Spleen (tissue), 7 donors: ENCODE data around the gene DYDC1.

Experiments used
- CTCF ChIP-seq, 11 experiments: fragments of 200-600 bp in 7 of 11; fragments of 450-650 bp in 4 of 11; sonication (generic) in 4 of 11; IDR thresholded peaks in 8 of 11; conservative IDR thresholded peaks in 3 of 11; 1 replicate in 7 of 11; 2 replicates in 4 of 11; pipeline versions ENCODE4 v1.4.0 to v1.8.0; 2016 to 2021; ENCODE audit warnings: antibody characterized with exemption in 11 of 11, inconsistent platforms in 4 of 11, mild to moderate bottlenecking in 1 of 11
- POLR2A ChIP-seq, 3 donors: fragments of 450-650 bp; IDR thresholded peaks; one replicate each; pipeline ENCODE4 v1.5.1; 2017; ENCODE audit warnings: antibody characterized with exemption in 3 of 3, mild to moderate bottlenecking in 1 of 3
- POLR2AphosphoS5 ChIP-seq, 3 donors: sonication (generic); formaldehyde crosslinking; IDR thresholded peaks; one replicate each; pipeline ENCODE4 v1.5.1; 2017; ENCODE audit warnings: antibody characterized with exemption in 3 of 3
- donor health status: DM: no; HTN: no; CAD: no; lungs with moderate emphysema.
- donor health status: DM: no; HTN: no; CAD: no.
- donor health status: DM: no; HTN: no; CAD: no.

- no peak for TF ChIP-seq CTCF (IDR thresholded peaks at IDR 0.05 in 8 of 11, conservative IDR thresholded peaks at IDR 0.05 in 3 of 11)
- TF ChIP-seq POLR2A (IDR thresholded peaks at IDR 0.05) = no peak
- TF ChIP-seq POLR2AphosphoS5 (IDR thresholded peaks at IDR 0.05) = no peak
Observed at GRCh38 chr10:80344912-80345311, 11.6 kb downstream of the DYDC1 start.
